DMS 273 (cell line): Measurements from ENCODE around the gene ABLIM1.

Experiments
- DNase-seq: peaks from one replicate; lab custom pipeline; 2025; ENCODE audit not compliant: unreplicated experiment; lab: John Stamatoyannopoulos, UW

The ABLIM1 gene

DNA sequence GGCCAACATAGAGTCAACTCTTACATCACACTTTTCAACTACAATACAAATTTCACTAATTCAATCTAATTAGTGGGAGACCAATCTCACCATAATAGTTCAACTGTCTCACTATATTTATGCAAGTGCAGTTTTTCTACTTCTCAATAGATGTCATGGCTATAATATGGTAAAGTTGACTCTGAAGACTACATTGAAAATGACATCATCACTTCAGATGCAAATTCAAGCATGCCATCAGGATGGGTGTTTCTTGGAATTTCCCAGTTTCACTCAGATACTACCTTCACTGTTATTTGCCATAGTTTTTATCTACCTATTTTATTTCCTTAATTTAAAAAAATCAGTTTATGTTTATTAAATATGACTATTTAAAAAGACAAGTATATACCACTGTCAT lies 67.1 kb downstream of the ABLIM1 start:
- no peak for DNase-seq

DNA sequence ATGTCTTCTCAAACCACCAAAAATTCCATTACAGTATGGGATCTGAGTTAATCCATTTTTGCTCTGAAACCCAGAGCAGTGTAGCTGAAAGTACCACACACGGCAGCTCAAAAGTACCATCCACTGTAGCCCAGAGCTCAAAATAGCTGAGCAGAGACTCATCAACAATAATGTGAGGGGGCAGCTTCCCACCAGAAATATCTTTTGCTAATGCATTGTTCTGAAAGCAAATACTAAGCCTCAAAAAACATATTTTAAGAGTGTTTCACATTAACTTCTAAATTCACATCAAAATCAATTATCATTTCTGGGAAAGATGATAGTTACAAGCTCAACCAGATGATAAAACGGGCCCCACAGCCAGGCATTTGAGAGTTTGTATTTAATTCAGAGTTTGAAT lies 73.7 kb downstream of the ABLIM1 start:
- no peak for DNase-seq

DNA sequence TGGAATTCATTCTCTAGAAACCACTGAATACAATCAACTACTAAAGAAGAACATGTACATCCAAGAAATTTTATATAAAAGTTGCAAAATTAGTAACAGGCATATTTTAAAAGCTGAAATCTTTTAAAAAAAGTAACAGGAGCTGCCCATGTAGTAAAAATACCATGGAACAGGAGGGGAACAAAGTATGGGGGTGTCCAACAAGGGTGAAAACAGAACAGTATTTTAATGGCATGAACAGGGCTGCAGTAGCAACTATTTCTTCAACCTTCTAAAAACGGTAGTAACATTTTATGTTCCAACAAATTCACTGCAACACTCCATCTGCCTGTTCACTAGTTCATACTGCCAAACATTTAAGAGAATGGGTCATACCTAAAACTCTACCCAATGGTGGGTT lies 77.0 kb downstream of the ABLIM1 start:
- DNase-seq: no peak

DNA sequence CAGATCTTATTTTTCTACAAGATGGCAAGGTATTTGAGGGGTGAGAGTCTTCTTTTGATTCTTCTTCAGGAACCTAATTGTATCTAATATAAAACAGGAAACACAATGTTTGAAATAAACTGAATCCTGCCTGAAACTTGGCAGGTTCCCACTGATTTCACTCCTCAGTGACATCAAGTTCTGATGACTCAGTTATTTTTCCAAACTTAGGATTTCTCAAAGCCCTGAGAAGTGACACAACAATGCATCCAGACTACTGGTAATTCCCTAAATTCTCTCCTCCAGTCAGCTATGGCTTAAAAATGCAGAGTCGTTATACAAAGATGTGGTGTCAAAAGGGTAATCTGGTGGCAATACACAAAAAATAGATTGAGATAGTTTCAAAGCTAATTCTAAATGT lies 80.9 kb downstream of the ABLIM1 start:
- DNase-seq: no peak

DNA sequence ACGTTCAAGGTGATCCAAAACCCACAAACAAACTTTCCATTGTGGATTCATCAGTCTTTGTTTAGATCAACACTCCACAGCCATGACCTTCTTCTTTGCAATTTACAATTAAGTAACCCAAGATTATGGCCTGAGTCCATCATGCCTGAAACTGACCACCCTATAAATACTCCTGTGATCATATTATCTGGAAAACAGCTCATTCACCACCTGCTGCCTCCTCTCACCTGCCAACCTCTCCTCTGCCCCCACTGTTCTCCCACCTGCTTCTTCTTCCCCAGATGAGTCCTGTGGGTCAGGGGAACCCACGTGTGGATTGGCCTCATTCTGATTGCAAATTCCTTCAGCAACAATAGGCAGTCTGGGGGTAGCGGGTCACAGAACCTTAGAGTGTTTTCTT lies 81.4 kb downstream of the ABLIM1 start:
- DNase-seq: no peak

DNA sequence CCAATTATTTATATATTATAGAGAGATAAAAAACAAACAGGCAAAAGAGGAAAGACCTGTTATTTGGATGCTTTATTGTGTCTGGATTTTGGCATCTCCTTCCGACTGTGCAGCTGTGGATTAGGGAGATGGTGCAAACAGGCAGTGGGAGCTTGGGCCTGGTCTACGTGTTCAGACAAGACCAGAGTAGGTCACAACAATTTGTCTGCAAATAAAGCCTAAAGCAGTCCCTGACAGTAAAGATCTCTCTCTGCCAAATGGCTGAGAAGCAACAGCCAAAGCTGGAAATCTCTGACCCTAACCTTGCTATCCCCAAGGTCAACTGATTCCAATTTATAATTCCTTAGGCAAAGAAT lies 82.0 kb downstream of the ABLIM1 start:
- no peak for DNase-seq

DNA sequence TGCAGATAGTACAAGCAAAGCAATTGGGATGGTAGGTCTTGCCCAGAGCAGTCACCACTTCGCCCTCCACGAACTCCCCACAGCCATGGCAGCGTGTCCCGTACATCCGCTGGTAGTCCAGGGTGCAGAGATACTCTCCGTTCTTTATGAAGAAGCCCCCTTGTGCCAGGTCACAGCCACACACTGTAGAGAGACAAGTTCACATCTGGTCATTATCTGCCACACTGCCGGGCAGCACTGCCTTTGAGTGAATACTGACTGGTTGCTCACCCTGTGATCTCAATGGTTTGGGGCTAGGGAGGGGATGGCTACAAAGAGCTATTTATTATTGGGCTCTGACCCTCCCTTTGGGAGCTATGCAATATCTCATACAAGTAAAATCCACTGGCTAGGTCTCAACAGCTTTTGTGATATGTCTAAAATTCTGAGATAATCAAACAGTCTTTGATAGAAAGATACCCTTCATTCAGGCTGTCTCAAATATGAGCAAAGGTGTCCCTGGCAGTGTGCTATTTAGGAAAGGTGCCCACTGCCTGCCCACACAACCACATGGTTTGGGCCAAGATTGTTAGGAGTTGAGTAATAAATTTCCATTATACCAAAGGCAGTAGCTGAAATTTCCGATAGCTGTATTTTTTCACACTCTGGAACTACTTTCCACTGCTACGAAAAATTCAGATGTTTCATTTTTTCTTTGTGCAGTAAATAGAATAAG lies 82.5 kb downstream of the ABLIM1 start:
- no peak for DNase-seq

DNA sequence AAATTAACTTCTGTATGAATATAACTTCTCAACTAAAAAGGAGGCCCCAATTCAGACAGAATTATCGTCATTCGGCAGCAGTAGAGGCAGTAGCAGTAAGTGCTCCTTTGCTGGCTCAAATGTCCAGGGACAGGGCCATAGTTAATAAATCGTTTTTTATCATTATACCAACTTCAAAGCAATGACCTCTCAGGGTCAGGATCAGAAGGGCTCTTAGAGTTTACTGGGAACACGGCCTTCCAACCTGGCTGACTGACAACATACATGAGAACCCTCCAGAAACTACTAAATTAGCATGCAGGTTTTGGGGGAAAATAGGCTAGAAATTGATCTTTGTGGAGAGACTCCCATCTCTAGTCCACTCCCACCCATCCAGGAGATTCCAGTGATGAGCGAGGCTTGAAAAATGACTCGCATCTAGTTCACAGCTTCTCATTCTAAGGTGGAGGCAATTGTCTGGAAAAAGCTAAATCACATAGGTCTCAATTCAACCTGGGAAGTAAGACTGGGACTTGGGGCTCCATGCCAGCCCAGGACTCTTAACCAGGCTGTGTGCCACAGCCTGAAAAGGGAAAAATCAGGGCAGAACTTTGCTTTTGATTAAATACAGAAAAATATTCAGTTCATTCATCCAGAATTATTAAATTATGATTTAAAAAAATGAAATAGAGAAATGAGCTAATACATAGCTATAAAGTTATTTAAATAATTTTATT lies 84.6 kb downstream of the ABLIM1 start:
- DNase-seq: no peak

DNA sequence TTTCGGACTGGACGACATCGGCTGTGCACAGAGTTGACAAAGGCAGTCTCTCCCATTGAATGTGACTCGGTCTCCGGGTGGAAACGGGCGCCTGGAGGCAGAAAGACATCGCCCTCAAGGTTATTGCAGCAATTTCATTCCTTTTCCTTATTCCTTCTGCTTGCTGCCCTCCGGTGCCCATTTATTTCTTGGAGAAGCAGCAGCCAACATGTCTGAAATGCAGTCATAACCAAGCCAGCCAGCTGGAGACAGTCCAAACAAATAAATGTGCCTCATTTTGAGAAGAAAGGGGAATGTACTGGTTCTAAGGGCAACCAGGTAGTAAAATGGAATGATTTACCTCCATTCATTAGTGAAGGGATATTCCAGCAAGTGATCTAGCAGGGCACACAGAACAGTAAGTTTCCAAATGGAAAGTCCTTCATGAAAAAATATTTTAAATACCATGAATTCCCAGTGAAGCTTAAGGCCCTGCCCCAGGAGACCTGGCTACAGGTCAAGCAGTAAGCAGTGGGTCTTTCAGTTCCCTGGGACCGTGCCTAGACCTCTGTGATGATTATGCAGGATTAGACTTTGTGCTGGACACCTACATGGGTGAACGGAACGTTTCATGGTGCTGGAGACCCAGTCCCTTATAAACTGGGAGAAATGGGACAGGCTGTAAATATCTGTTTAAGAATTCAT lies 86.6 kb downstream of the ABLIM1 start:
- no peak for DNase-seq

DNA sequence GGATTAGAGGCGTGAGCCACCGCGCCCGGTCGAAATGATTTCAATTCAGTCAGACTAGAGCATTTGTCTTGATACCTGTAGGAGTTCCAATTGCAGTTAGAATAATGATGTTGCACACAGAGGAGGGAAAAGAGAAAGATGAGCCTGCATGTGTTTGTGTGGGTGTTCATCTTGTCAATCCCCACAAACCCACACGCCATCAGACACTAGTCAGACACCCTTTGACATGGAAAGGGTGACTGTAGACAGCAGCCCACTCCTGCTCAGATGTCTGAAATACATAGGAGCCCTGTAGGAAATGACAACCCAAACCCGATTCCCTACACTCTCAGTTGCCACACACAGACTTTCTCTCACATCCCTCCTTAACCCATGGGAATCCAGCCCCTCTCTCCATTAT lies 92.0 kb downstream of the ABLIM1 start:
- no peak for DNase-seq

DNA sequence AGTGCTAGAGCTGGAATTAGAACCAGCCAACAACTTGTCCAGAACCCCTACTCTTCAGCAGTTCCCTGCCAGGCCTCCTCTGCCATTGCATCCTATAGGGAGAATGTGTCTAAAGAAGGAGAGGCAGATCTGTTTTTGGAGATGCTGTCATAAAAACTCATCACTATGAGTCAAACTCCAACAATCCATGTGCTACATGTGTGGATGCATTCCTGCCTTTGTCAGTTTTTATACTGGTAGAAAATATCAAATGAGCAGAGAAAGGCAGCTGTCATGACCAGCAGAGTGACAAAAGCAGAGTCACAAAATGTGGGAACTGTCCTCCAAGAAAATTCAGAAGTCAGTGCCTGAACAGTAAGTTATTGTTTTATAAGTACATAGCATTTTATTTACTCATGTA lies 93.0 kb downstream of the ABLIM1 start:
- no peak for DNase-seq

DNA sequence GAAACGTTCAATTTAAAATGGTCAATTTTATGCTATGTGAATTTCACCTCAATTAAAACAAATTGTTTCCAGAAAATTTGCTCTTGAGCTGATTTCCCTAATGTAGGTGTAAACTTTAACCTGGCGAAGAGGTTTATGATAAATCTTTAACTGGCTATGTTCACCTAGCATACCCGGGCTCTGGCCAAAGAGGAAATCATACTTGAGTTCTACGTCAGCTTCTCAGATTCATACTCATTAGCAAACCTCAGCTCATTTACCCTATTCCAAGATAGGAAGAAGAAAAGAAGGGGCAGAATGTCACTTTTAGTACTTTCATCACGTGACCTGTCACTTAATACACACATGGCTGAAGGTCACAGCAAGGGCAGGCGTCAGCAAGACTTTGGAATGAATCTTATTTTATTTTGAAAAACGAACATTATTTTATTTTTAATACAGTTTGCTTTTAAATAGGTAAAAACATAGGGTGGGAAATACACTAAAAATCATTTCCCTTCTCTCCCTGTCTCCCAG lies 97.0 kb downstream of the ABLIM1 start:
- DNase-seq: no peak

DNA sequence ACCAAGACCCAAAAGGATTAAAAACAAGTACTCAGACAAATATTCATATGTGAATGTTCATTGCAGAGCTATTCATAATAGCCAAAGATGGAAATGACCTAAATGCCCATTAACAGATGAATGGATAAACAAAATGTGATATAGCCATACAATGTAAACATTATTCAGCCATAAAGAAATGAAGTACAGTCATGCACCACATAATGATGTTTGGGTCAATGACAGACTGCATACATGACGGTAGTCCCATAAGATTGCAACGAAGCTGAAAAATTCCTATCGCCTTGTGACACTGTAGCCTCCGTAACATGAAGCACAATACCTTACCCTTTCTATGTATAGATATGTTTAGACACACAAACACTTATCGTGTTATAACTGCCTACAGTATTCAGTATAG lies 97.9 kb downstream of the ABLIM1 start:
- DNase-seq: no peak

DNA sequence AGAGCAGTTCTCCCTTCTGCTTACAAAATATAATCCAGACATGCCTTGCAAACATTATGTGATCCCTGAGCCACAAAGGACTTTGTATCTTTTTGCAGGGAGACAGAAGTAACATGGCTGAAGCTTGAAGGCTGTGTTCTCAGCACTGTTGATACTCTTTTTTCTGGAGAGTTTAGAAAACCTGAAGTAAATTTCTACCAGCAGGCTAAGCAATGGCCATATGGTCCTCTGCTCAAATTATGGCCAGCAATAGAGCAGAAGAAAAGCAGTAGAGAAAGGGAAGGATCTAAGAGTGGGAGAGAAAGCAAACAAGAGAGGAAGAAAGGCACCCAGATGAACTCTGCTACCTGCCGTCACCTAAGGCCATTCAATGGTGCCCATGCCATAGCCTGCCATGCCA lies 98.4 kb downstream of the ABLIM1 start:
- DNase-seq: no peak

DNA sequence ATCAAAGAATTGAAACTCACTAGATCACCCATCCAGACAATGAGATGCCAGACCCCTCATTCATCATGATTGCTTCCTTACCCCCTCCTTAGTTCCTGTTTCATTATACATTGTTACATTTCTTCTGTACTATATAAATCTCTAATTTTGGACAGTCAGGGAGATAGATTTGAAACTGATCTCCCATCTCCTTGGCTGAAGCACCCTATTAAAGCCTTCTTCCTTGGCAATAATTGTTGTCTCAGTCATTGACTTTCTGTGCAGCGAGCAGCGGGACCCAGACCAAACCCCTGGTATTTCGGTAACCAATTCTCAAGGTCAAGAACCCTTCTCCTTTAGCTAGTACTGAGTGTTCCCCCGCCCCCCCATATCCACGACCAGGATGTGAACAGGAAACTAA lies 100.2 kb downstream of the ABLIM1 start:
- DNase-seq: no peak

DNA sequence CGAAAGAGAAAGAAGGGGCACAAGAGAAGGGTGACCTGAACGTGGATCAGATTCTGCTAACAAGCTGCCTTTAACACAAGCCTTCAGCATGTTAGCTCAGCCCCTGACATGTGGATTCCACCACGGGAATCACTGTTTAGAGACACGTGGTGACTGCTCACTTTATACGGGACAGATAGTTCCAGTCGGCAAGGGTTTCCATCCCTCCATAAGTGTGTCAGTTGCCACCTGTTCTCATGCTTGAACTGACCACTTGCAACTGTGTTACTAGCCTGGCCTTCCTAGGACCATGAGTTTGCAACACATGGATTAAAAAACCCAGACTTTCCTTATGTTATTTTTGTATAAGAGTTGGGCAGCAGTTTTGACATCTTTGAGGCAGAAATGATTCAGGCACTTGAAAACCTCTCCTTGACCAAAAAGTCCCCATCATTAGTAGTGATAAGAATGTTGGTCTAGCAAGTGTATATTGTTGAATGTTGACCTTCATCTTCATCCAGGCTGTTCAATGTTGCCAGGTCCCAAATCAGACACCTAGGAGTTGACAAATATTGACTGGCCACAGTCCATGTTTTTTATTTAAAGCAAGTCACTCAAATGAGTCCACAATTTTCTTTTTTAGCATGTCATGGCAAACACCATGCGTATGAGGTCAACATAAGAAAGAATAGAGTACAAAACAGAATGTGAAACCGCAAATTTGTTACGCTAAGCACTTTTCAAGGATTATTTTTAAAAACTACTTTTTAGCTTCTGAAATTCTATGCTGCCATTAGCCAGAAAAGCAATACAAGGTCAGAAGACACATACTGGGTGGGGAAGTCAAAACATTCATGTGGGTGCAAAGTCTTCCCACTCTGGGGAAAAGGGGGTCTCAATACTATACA lies 101.6 kb downstream of the ABLIM1 start:
- no peak for DNase-seq

DNA sequence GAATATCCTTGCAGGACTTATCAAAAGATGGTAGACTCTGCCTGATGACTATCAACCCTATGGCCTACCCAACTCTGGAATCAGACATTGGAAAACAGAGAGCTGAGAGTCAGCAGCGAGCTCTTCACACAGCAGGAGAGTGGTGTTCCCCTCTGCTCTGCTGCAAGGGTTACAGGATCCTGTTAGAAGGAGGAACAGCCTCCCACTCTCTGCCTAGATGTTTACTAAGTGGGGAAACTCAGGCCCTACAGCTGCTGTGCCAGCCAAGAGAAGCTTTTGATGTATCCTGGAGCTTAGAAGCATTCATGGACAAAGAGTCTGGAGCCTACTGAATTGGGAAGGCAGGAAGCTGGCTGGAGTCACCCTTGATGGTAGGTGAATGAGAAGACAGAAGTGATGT lies 104.6 kb downstream of the ABLIM1 start:
- DNase-seq: no peak

DNA sequence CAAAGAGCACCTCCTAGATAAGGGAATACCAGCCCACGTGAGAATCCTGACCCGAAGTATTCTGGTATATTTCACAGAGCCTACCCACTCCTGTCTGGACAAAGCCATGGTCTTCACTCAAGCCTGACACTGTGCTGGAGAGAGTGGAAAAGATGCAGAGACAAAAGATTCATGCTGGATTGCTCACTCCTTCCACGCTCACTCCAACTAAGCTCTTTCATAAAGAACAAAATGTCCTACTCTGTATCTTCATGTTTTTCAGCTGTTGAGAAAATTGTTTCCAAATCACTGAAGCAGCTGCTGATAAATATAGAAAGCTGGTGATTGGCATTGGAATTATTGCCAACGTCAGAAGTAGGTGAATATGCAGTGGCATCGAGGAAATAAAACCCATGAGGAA lies 106.0 kb downstream of the ABLIM1 start:
- DNase-seq: no peak

DNA sequence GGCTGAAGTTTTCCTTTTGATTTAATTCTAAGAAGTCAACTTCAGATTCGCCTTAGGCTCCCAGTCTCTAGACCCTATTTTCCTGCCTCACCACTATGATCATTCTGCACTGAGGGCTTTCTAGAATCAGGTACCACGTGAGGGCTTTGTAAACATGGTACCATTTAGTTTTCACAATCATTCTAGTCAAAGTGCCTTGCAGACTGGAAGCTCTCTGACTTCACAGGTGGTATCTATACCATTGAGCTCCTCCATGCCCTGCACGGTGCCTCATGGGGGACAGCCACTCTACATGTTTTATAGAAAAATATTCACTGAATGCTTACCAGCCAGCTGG lies 106.5 kb downstream of the ABLIM1 start:
- DNase-seq: no peak

DNA sequence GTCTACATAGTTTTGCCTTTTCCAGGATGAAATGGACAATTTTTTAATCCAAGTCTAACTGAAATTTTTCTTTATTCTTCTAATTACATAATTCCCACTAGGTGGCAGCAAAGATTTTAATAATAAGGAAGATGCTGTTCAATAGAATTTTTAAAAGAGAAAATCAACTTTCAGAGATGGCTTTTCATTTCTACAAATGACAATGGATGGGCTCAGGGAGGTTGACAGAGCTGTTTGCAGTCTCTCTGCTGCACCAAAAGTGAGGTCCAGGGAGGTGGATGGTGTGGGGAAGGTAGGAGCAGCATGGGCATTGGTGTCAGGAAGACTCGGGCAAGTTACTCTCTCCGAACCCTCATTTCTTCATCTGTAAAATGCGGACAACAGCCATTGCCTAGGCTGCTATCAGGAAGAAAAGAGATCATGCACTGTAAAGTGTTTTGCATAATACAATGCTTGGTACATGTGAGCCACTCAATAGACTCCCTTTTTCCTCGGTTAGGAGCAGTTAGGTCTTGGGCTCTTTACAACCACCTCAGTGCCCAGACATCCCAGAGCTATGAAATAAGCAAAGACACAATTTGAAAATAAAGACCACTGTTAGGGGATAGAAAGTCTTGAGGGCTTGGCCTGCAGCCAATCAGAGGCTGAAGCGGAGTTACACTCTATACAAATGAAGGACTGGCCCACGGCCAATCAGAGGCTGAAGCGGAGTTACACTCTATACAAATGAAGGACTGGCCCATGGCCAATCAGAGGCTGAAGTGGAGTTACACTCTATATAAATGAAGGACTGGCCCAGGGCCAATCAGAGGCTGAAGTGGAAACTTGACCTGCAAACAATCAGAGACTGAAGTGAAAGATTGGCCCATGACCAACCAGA lies 107.1 kb downstream of the ABLIM1 start:
- DNase-seq: peak; percentile 75
